ENCODE measurements around the gene GPC6.

GPC6 gene

GRCh38 chr13:94236132-94236531 is 1009.5 kb downstream of the GPC6 start:
- no peak for DNase-seq

- no peak for DNase-seq
Measured at GRCh38 chr13:94236872-94237271, 1010.3 kb downstream of the GPC6 start.

- peak; percentile 24 for DNase-seq
Measured at GRCh38 chr13:94239135-94239534, 1012.5 kb downstream of the GPC6 start.

- DNase-seq, result no peak
Measured at GRCh38 chr13:94242554-94242953, 1015.9 kb downstream of the GPC6 start.

GRCh38 chr13:94243551-94243950 is 1016.9 kb downstream of the GPC6 start:
- no peak for DNase-seq

- no peak for DNase-seq
Measured at GRCh38 chr13:94246495-94246894, 1019.9 kb downstream of the GPC6 start.

GRCh38 chr13:94247890-94248289 is 1021.3 kb downstream of the GPC6 start:
- DNase-seq, result no peak

GRCh38 chr13:94248454-94249228 is 1022.0 kb downstream of the GPC6 start:
- DNase-seq, result no peak

GRCh38 chr13:94249512-94249911 is 1022.9 kb downstream of the GPC6 start:
- no peak for DNase-seq

- no peak for DNase-seq
Measured at GRCh38 chr13:94251831-94252608, 1025.4 kb downstream of the GPC6 start.

GRCh38 chr13:94254737-94255136 is 1028.1 kb downstream of the GPC6 start:
- DNase-seq, result no peak

GRCh38 chr13:94256721-94257120 is 1030.1 kb downstream of the GPC6 start:
- no peak for DNase-seq

GRCh38 chr13:94259984-94260383 is 1033.4 kb downstream of the GPC6 start:
- DNase-seq, result no peak

GRCh38 chr13:94261163-94261562 is 1034.6 kb downstream of the GPC6 start:
- DNase-seq, result no peak

- no peak for DNase-seq
Measured at GRCh38 chr13:94263038-94263437, 1036.4 kb downstream of the GPC6 start.

- no peak for DNase-seq
Measured at GRCh38 chr13:94267581-94268366, 1041.2 kb downstream of the GPC6 start.

- no peak for DNase-seq
Measured at GRCh38 chr13:94268661-94269060, 1042.1 kb downstream of the GPC6 start.

- DNase-seq, result no peak
Measured at GRCh38 chr13:94269557-94269956, 1043.0 kb downstream of the GPC6 start.

GRCh38 chr13:94270556-94270955 is 1043.9 kb downstream of the GPC6 start:
- no peak for DNase-seq

- DNase-seq, result no peak
Measured at GRCh38 chr13:94272038-94272437, 1045.4 kb downstream of the GPC6 start.

- no peak for DNase-seq
Measured at GRCh38 chr13:94280349-94280748, 1053.7 kb downstream of the GPC6 start.

GRCh38 chr13:94280845-94281244 is 1054.2 kb downstream of the GPC6 start:
- no peak for DNase-seq

- DNase-seq, result no peak
Measured at GRCh38 chr13:94286581-94286980, 1060.0 kb downstream of the GPC6 start.

Data from CD4-positive, alpha-beta T cell treated with Interleukin-4 for 4 hours (primary cell).